ENCODE measurements around the gene TNF.

GRCh38 chr6:31559958-31560696 lies 15.2 kb upstream of the TNF start:
- TF ChIP-seq CTCF (conservative IDR thresholded peaks at IDR 0.05; ENCODE audit: low read depth, low read length) (no peak), EZH2phosphoT487 (IDR thresholded peaks at IDR 0.05; ENCODE audit: borderline replicate concordance, low read length) (no peak)

Measured in PC-3 (cell line).